GM12878 (cell line): Measurements from ENCODE around the gene WDR43. TPM values are rescaled to one million over a fixed set of nuclear protein-coding genes. Genes with fewer than 3 reads are reported as not detected.

Experiments used
- ATAC-seq: fragments of 200-7000 bp; cut with Tn5 transposase; 3 replicates; pipeline ENCODE4 v1.9.1; 2020; ENCODE audit warnings: mild to moderate bottlenecking, moderate library complexity
- BruUV-seq: library from RNA; stranded (reverse); fragments of 400-500 nt; replicated peaks from 2 replicates; lab custom pipeline; 2021; lab: Mats Ljungman, UMichigan
- CTCF ChIA-PET: fragments of 300-600 bp; sonication (Branson Sonifier 250); formaldehyde crosslinking; extraction: SDS; loops from one replicate; lab custom pipeline; 2021; ENCODE audit warnings: inconsistent platforms; lab: Yijun Ruan, JAX
- POLR2A ChIA-PET: fragments of 350-600 bp; formaldehyde crosslinking; extraction: SDS; loops from one replicate; lab custom pipeline; 2021; ENCODE audit warnings: inconsistent platforms; lab: Charles Lee
- RAD21 ChIA-PET: fragments of 300-600 bp; sonication (Branson Sonifier 250); formaldehyde crosslinking; loops from one replicate; lab custom pipeline; 2023; ENCODE audit warnings: antibody characterized with exemption; ENCODE audit not compliant: unreplicated experiment; lab: Charles Lee
- SMC1A ChIA-PET: fragments of 300-600 bp; sonication (Branson Sonifier 250); formaldehyde crosslinking; loops from one replicate; lab custom pipeline; 2023; ENCODE audit not compliant: unreplicated experiment, uncharacterized antibody; lab: Charles Lee
- DNase-seq: peaks from one replicate; pipeline ENCODE4 v3.0.0-alpha.2; 2011; ENCODE audit warnings: low read depth, low spot score
- FAIRE-seq: peaks from 3 replicates; lab custom pipeline; 2011; peaks lifted over from hg19 to GRCh38; lab: Jason Lieb, UNC
- H2AFZ ChIP-seq: 2 replicates; pipeline ENCODE4 v1.6.0; 2011; ENCODE audit warnings: low read depth, low read length, control low read depth; ENCODE audit not compliant: control insufficient read depth
- H3K27ac ChIP-seq: 2 replicates; pipeline ENCODE4 v1.5.1; 2011; ENCODE audit warnings: control low read depth; ENCODE audit not compliant: control insufficient read depth, insufficient read depth
- H3K27me3 ChIP-seq, 2 experiments: replicated peaks in 1 of 2; 2 replicates each; pipeline versions ENCODE4 v1.6.0 to v1.6.1; 2011; ENCODE audit warnings: low read length in 1 of 2; ENCODE audit not compliant: control insufficient read depth in 2 of 2, insufficient read depth in 2 of 2
- H3K36me3 ChIP-seq, 2 experiments: 2 replicates each; pipeline ENCODE4 v1.5.1; 2011; ENCODE audit warnings: low read length in 1 of 2; ENCODE audit not compliant: control insufficient read depth in 2 of 2, insufficient read depth in 2 of 2
- H3K4me1 ChIP-seq: 2 replicates; pipeline ENCODE4 v1.6.1; 2011; ENCODE audit warnings: mild to moderate bottlenecking, low read length, moderate library complexity, mixed read lengths; ENCODE audit not compliant: control insufficient read depth, insufficient read depth
- H3K4me2 ChIP-seq: 2 replicates; pipeline ENCODE4 v1.6.0; 2011; ENCODE audit warnings: control low read depth; ENCODE audit not compliant: control insufficient read depth, insufficient read depth
- H3K4me3 ChIP-seq: fragments of 200-600 bp; sonication (generic); 2 replicates; pipeline ENCODE4 v1.5.1; 2016
- H3K79me2 ChIP-seq: 2 replicates; pipeline ENCODE4 v1.6.0; 2011; ENCODE audit warnings: low read length; ENCODE audit not compliant: control insufficient read depth, insufficient read depth
- H3K9ac ChIP-seq: 2 replicates; pipeline ENCODE4 v1.8.0; 2011; ENCODE audit warnings: low read length, control low read depth, mixed read lengths; ENCODE audit not compliant: control insufficient read depth, insufficient read depth
- H3K9me3 ChIP-seq: replicated peaks from 3 replicates; pipeline ENCODE4 v1.5.1; 2011; ENCODE audit warnings: mild to moderate bottlenecking, low read length; ENCODE audit not compliant: control insufficient read depth, insufficient read depth
- H4K20me1 ChIP-seq: 2 replicates; pipeline ENCODE4 v1.6.0; 2011; ENCODE audit not compliant: control insufficient read depth, insufficient read depth
- NR2F1 ChIP-seq: fragments of 450-650 bp; conservative IDR thresholded peaks from 2 replicates; pipeline ENCODE4 v1.6.1; 2017; ENCODE audit warnings: mild to moderate bottlenecking
- ZNF24 ChIP-seq: fragments of 450-650 bp; IDR thresholded peaks from 2 replicates; pipeline ENCODE4 v1.6.1; 2017; ENCODE audit warnings: antibody characterized with exemption, mild to moderate bottlenecking
- WGBS: methylation state at CpG from one replicate; pipeline ENCODE4 v1.1.6; 2016; ENCODE audit warnings: low lambda C conversion rate; ENCODE audit not compliant: insufficient replicate concordance, insufficient coverage; ENCODE audit errors: missing lambda C conversion rate; 5-methylcytosine and 5-hydroxymethylcytosine counted together
- in situ Hi-C: fragments of 300-500 bp; cut with MboI; formaldehyde crosslinking; loops from 9 replicates; pipeline ENCODE4 v1.14.3; 2018; ENCODE audit warnings: mixed read lengths
- intact Hi-C: fragments of 100-400 bp; cut with micrococcal nuclease; formaldehyde crosslinking; loops from one replicate; pipeline ENCODE4 v1.14.2; 2022; ENCODE audit not compliant: unreplicated experiment
- polyA plus RNA-seq, 11 experiments: library from polyadenylated mRNA; depleted of rRNA in 4 of 11; unstranded in 6 of 11; stranded (reverse) in 5 of 11; fragments of >200 nt; fragmentation: Nextera tagmentation in 4 of 11; fragmentation: Illumina TruSeq in 1 of 11; extraction: Ambion mirVana in 4 of 11; extraction: Trizol in 1 of 11; gene quantifications; 1 replicate in 1 of 11; 2 replicates in 10 of 11; pipeline versions ENCODE4 v1.2.1 to v1.2.3, GENCODE V29; 2011 to 2016; ENCODE audit warnings: inconsistent platforms in 2 of 11, missing spikeins in 2 of 11, low read depth in 1 of 11
- small RNA-seq: library from RNA; depleted of rRNA; stranded (forward); fragments of <200 nt; gene quantifications from one replicate; pipeline ENCODE3, GENCODE V24; 2014
- total RNA-seq, 4 experiments: library from RNA; depleted of rRNA in 3 of 4; stranded (reverse); fragments of >200 nt in 3 of 4; fragmentation: Illumina TruSeq in 1 of 4; extraction: Trizol in 1 of 4; gene quantifications; 2 replicates each; pipeline versions ENCODE4 v1.2.1 to v1.2.3, GENCODE V29; 2013 to 2021

Gene WDR43
- total and polyA plus RNA-seq, 10 of the 15 experiments (the other 5 are each of a cell fraction or from before 2014, with no cell fraction given), result 39.3 to 153 (median 81.9) TPM

- no peak overlapping the region for H3K4me2 ChIP-seq
- no peak overlapping the region for H3K27ac ChIP-seq
- no peaks in the 10 kb centered on the region for H3K79me2 ChIP-seq
- no peaks in the 10 kb centered on the region for H3K9me3 ChIP-seq
- H3K27me3 ChIP-seq, result no peaks in the 10 kb centered on the region
- no peak overlapping the region for H3K4me3 ChIP-seq
- H2AFZ ChIP-seq, result no peak overlapping the region
- FAIRE-seq (no peak), DNase-seq (no peak), ATAC-seq (no peak)
- ChIA-PET POLR2A (no interaction called here), SMC1A (interaction anchor here (0.7 kb wide), 1 partner anchor 99 kb away, joined by 3 read pairs; no protein-coding TSS in a partner anchor), CTCF (no interaction called here), RAD21 (no interaction called here)
- no peaks in the 10 kb centered on the region for H4K20me1 ChIP-seq
- whole genome bisulfite sequencing, result 59% methylated on average over 12 of the region's 12 CpGs
- intact Hi-C loops, result no loop called here
- BruUV-seq, result no TSS peak
- H3K9ac ChIP-seq, result no peak overlapping the region
- no peak for TF ChIP-seq NR2F1
- no peak for TF ChIP-seq ZNF24
- no peaks in the 10 kb centered on the region for H3K36me3 ChIP-seq
- in situ Hi-C loops, result no loop called here
- peaks cover 3% of the 10 kb centered on the region; the same call in 1 of the 2 replicates for H3K4me1 ChIP-seq
Observed at GRCh38 chr2:28997237-28997846, 102.9 kb downstream of the WDR43 start.

Small RNA genes within 50 kb of the gene (small RNA-seq; reads per million reads assigned to genes)
- gene RF00019 (not detected), gene SNORD53 (20.8 reads per million, percentile 97 among the genes with 10 or more reads in this experiment), gene SNORD53B (4,073 reads per million, percentile 100 among the genes with 10 or more reads in this experiment), gene SNORD92 (769 reads per million, percentile 100 among the genes with 10 or more reads in this experiment)

Other genes starting within 250 kb of the WDR43 start
- 64.4 and 81.0 TPM in 2 replicates for gene PPP1CB, start 142.8 kb upstream of the WDR43 start, total RNA-seq (2014; rRNA removed)
- 84.6 and 85.4 TPM in 2 replicates for gene PPP1CB, start 142.8 kb upstream of the WDR43 start, total RNA-seq (2014; rRNA removed; fragmentation: Illumina TruSeq; extraction: Trizol)
- gene PPP1CB, start 142.8 kb upstream of the WDR43 start, total RNA-seq (2021), result 144 and 153 TPM in 2 replicates
- 84.4 and 140 TPM in 2 replicates for gene PPP1CB, start 142.8 kb upstream of the WDR43 start, polyA plus RNA-seq (2011; rRNA removed)
- gene PPP1CB, start 142.8 kb upstream of the WDR43 start, polyA plus RNA-seq (2014; fragmentation: Illumina TruSeq; extraction: Trizol), result 64.4 and 88.1 TPM in 2 replicates
- 100 to 1,000 TPM in 1 of 2 experiments, 10 to 100 TPM in 1; 84.4 to 176 TPM for gene PPP1CB, start 142.8 kb upstream of the WDR43 start, polyA plus RNA-seq (2014; fragmentation: Nextera tagmentation; extraction: Ambion mirVana)
- 30.3 and 37.5 TPM in 2 replicates for gene PPP1CB, start 142.8 kb upstream of the WDR43 start, polyA plus RNA-seq (2014; rRNA removed)
- 100 to 1,000 TPM; 127 to 131 TPM for gene PPP1CB, start 142.8 kb upstream of the WDR43 start, polyA plus RNA-seq (2016; fragmentation: Nextera tagmentation; extraction: Ambion mirVana)
- gene SPDYA, start 83.8 kb upstream of the WDR43 start, total RNA-seq (2014; rRNA removed), result 0.33 and 0.40 TPM in 2 replicates
- gene SPDYA, start 83.8 kb upstream of the WDR43 start, total RNA-seq (2014; rRNA removed; fragmentation: Illumina TruSeq; extraction: Trizol), result 0.54 and 0.60 TPM in 2 replicates
- 0.46 and 0.58 TPM in 2 replicates for gene SPDYA, start 83.8 kb upstream of the WDR43 start, total RNA-seq (2021)
- gene SPDYA, start 83.8 kb upstream of the WDR43 start, polyA plus RNA-seq (2011; rRNA removed), result 0.27 and 0.53 TPM in 2 replicates
- 0.13 TPM in 1 of 2 replicates, not detected in the other for gene SPDYA, start 83.8 kb upstream of the WDR43 start, polyA plus RNA-seq (2014; fragmentation: Illumina TruSeq; extraction: Trizol)
- gene SPDYA, start 83.8 kb upstream of the WDR43 start, polyA plus RNA-seq (2014; fragmentation: Nextera tagmentation; extraction: Ambion mirVana), result 1 to 10 TPM; 1.1 to 2.4 TPM
- 0.12 and 0.24 TPM in 2 replicates for gene SPDYA, start 83.8 kb upstream of the WDR43 start, polyA plus RNA-seq (2014; rRNA removed)
- 1 to 10 TPM; 1.1 to 1.9 TPM for gene SPDYA, start 83.8 kb upstream of the WDR43 start, polyA plus RNA-seq (2016; fragmentation: Nextera tagmentation; extraction: Ambion mirVana)
- gene TRMT61B, start 24.4 kb upstream of the WDR43 start, total RNA-seq (2014; rRNA removed), result 16.0 and 18.2 TPM in 2 replicates
- gene TRMT61B, start 24.4 kb upstream of the WDR43 start, total RNA-seq (2014; rRNA removed; fragmentation: Illumina TruSeq; extraction: Trizol), result 15.3 and 19.5 TPM in 2 replicates
- gene TRMT61B, start 24.4 kb upstream of the WDR43 start, total RNA-seq (2021), result 14.7 and 15.7 TPM in 2 replicates
- gene TRMT61B, start 24.4 kb upstream of the WDR43 start, polyA plus RNA-seq (2011; rRNA removed), result 19.3 and 30.0 TPM in 2 replicates
- 13.1 and 14.0 TPM in 2 replicates for gene TRMT61B, start 24.4 kb upstream of the WDR43 start, polyA plus RNA-seq (2014; fragmentation: Illumina TruSeq; extraction: Trizol)
- gene TRMT61B, start 24.4 kb upstream of the WDR43 start, polyA plus RNA-seq (2014; fragmentation: Nextera tagmentation; extraction: Ambion mirVana), result 10 to 100 TPM; 18.1 to 23.0 TPM
- gene TRMT61B, start 24.4 kb upstream of the WDR43 start, polyA plus RNA-seq (2014; rRNA removed), result 10.4 and 12.8 TPM in 2 replicates
- 10 to 100 TPM; 23.2 to 23.7 TPM for gene TRMT61B, start 24.4 kb upstream of the WDR43 start, polyA plus RNA-seq (2016; fragmentation: Nextera tagmentation; extraction: Ambion mirVana)
- 0.06 and 0.11 TPM in 2 replicates for gene TOGARAM2, start 86.6 kb downstream of the WDR43 start, total RNA-seq (2014; rRNA removed)
- gene TOGARAM2, start 86.6 kb downstream of the WDR43 start, total RNA-seq (2014; rRNA removed; fragmentation: Illumina TruSeq; extraction: Trizol), result not detected in 2 replicates
- not detected in 2 replicates for gene TOGARAM2, start 86.6 kb downstream of the WDR43 start, total RNA-seq (2021)
- not detected in 2 replicates for gene TOGARAM2, start 86.6 kb downstream of the WDR43 start, polyA plus RNA-seq (2011; rRNA removed)
- gene TOGARAM2, start 86.6 kb downstream of the WDR43 start, polyA plus RNA-seq (2014; fragmentation: Illumina TruSeq; extraction: Trizol), result 0.03 TPM in 1 of 2 replicates, not detected in the other
- not detected for gene TOGARAM2, start 86.6 kb downstream of the WDR43 start, polyA plus RNA-seq (2014; fragmentation: Nextera tagmentation; extraction: Ambion mirVana)
- gene TOGARAM2, start 86.6 kb downstream of the WDR43 start, polyA plus RNA-seq (2014; rRNA removed), result 0.01 TPM in 1 of 2 replicates, not detected in the other
- not detected for gene TOGARAM2, start 86.6 kb downstream of the WDR43 start, polyA plus RNA-seq (2016; fragmentation: Nextera tagmentation; extraction: Ambion mirVana)
- 0.05 and 0.06 TPM in 2 replicates for gene PCARE, start 179.9 kb downstream of the WDR43 start, total RNA-seq (2014; rRNA removed)
- gene PCARE, start 179.9 kb downstream of the WDR43 start, total RNA-seq (2014; rRNA removed; fragmentation: Illumina TruSeq; extraction: Trizol), result under 0.01 and 0.04 TPM in 2 replicates
- gene PCARE, start 179.9 kb downstream of the WDR43 start, total RNA-seq (2021), result 0.03 and 0.08 TPM in 2 replicates
- not detected in 2 replicates for gene PCARE, start 179.9 kb downstream of the WDR43 start, polyA plus RNA-seq (2011; rRNA removed)
- 0.02 and 0.06 TPM in 2 replicates for gene PCARE, start 179.9 kb downstream of the WDR43 start, polyA plus RNA-seq (2014; fragmentation: Illumina TruSeq; extraction: Trizol)
- gene PCARE, start 179.9 kb downstream of the WDR43 start, polyA plus RNA-seq (2014; fragmentation: Nextera tagmentation; extraction: Ambion mirVana), result not detected
- gene PCARE, start 179.9 kb downstream of the WDR43 start, polyA plus RNA-seq (2014; rRNA removed), result 0.08 and 0.09 TPM in 2 replicates
- not detected for gene PCARE, start 179.9 kb downstream of the WDR43 start, polyA plus RNA-seq (2016; fragmentation: Nextera tagmentation; extraction: Ambion mirVana)
- 16.0 and 18.1 TPM in 2 replicates for gene CLIP4, start 220.7 kb downstream of the WDR43 start, total RNA-seq (2014; rRNA removed)
- gene CLIP4, start 220.7 kb downstream of the WDR43 start, total RNA-seq (2014; rRNA removed; fragmentation: Illumina TruSeq; extraction: Trizol), result 21.8 and 22.5 TPM in 2 replicates
- gene CLIP4, start 220.7 kb downstream of the WDR43 start, total RNA-seq (2021), result 19.0 and 20.2 TPM in 2 replicates
- gene CLIP4, start 220.7 kb downstream of the WDR43 start, polyA plus RNA-seq (2011; rRNA removed), result 34.9 and 46.5 TPM in 2 replicates
- 16.2 and 17.6 TPM in 2 replicates for gene CLIP4, start 220.7 kb downstream of the WDR43 start, polyA plus RNA-seq (2014; fragmentation: Illumina TruSeq; extraction: Trizol)
- 1 to 10 TPM; 5.5 to 6.9 TPM for gene CLIP4, start 220.7 kb downstream of the WDR43 start, polyA plus RNA-seq (2014; fragmentation: Nextera tagmentation; extraction: Ambion mirVana)
- gene CLIP4, start 220.7 kb downstream of the WDR43 start, polyA plus RNA-seq (2014; rRNA removed), result 15.7 and 22.3 TPM in 2 replicates
- gene CLIP4, start 220.7 kb downstream of the WDR43 start, polyA plus RNA-seq (2016; fragmentation: Nextera tagmentation; extraction: Ambion mirVana), result 10 to 100 TPM; 11.9 to 12.5 TPM